ENCODE results near the gene OTOP2. TPM values are rescaled to one million over a fixed set of nuclear protein-coding genes. Genes with fewer than 3 reads are reported as not detected.

OTOP2 gene
- polyA plus RNA-seq, 3 donors = 0.05 TPM; not detected in 2

GRCh38 chr17:74901353-74902135 is 22.5 kb upstream of the OTOP2 start:
- Mint-ChIP-seq H3K27ac (no peak overlapping the region), H3K27me3 (ENCODE audit: low read depth in 3 of 3) (peaks cover 27 to 50% (median 34%) of the 10 kb centered on the region in 3 donors), H3K9me3 (peaks cover 0 to 5% (median 2%) of the 10 kb centered on the region in 7 donors), H3K4me1 (peaks cover 2% of the 10 kb centered on the region), H3K36me3 (no peaks in the 10 kb centered on the region), H3K4me3 (peak overlapping the region in 1 of 2 donors; percentile 50)
- no peak for DNase-seq
- Histone ChIP-seq H3K9me3 (replicated peaks in 1 of 2; ENCODE audit: control insufficient read depth in 1 of 2, insufficient read depth in 1 of 2, low read length in 2 of 2) (no peaks in the 10 kb centered on the region), H3K4me1 (ENCODE audit: control insufficient read depth in 1 of 2, insufficient read depth in 2 of 2, low read length in 2 of 2) (no peaks in the 10 kb centered on the region), H3K9ac (ENCODE audit: insufficient read depth, low read length, poor library complexity, severe bottlenecking) (no peak overlapping the region), H2AFZ (ENCODE audit: insufficient read depth, low read depth, low read length, poor library complexity, severe bottlenecking) (no peak overlapping the region), H4K20me1 (ENCODE audit: insufficient read depth, low read length) (no peaks in the 10 kb centered on the region), H3K4me2 (replicated peaks; ENCODE audit: extremely low read depth, low read length, poor library complexity, severe bottlenecking) (no peak overlapping the region), H3K27ac (ENCODE audit: low read depth in 1 of 2, low read length in 2 of 2) (no peak overlapping the region), H3K79me2 (ENCODE audit: insufficient read depth, low read length) (no peaks in the 10 kb centered on the region), H3K36me3 (replicated peaks in 1 of 2; ENCODE audit: control insufficient read depth in 1 of 2, insufficient read depth in 2 of 2, low read length in 2 of 2) (no peaks in the 10 kb centered on the region), H3K27me3 (ENCODE audit: control insufficient read depth in 2 of 2, insufficient read depth in 2 of 2, low read length in 2 of 2) (peaks cover 0 to 20% of the 10 kb centered on the region in 2 donors), H3K4me3 (replicated peaks in 1 of 3; ENCODE audit: low read depth in 2 of 3, low read length in 3 of 3) (no peak overlapping the region)
- intact Hi-C loops (cut with micrococcal nuclease) = no loop called here
- 41% methylated on average over 7 of the region's 14 CpGs for WGBS (ENCODE audit: insufficient coverage)
- TF ChIP-seq, protein P1, sequence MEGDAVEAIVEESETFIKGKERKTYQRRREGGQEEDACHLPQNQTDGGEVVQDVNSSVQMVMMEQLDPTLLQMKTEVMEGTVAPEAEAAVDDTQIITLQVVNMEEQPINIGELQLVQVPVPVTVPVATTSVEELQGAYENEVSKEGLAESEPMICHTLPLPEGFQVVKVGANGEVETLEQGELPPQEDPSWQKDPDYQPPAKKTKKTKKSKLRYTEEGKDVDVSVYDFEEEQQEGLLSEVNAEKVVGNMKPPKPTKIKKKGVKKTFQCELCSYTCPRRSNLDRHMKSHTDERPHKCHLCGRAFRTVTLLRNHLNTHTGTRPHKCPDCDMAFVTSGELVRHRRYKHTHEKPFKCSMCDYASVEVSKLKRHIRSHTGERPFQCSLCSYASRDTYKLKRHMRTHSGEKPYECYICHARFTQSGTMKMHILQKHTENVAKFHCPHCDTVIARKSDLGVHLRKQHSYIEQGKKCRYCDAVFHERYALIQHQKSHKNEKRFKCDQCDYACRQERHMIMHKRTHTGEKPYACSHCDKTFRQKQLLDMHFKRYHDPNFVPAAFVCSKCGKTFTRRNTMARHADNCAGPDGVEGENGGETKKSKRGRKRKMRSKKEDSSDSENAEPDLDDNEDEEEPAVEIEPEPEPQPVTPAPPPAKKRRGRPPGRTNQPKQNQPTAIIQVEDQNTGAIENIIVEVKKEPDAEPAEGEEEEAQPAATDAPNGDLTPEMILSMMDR (IDR thresholded peaks at IDR 0.05) = no peak

- Histone ChIP-seq H3K79me2 (ENCODE audit: insufficient read depth, low read length) (no peaks in the 10 kb centered on the region), H2AFZ (ENCODE audit: insufficient read depth, low read depth, low read length, poor library complexity, severe bottlenecking) (no peak overlapping the region), H3K4me1 (ENCODE audit: control insufficient read depth in 1 of 2, insufficient read depth in 2 of 2, low read length in 2 of 2) (no peaks in the 10 kb centered on the region), H3K36me3 (replicated peaks in 1 of 2; ENCODE audit: control insufficient read depth in 1 of 2, insufficient read depth in 2 of 2, low read length in 2 of 2) (no peaks in the 10 kb centered on the region), H3K9ac (ENCODE audit: insufficient read depth, low read length, poor library complexity, severe bottlenecking) (no peak overlapping the region), H3K4me3 (replicated peaks in 1 of 3; ENCODE audit: low read depth in 2 of 3, low read length in 3 of 3) (no peak overlapping the region), H3K4me2 (replicated peaks; ENCODE audit: extremely low read depth, low read length, poor library complexity, severe bottlenecking) (no peak overlapping the region), H3K27ac (ENCODE audit: low read depth in 1 of 2, low read length in 2 of 2) (no peak overlapping the region), H4K20me1 (ENCODE audit: insufficient read depth, low read length) (no peaks in the 10 kb centered on the region), H3K9me3 (replicated peaks in 1 of 2; ENCODE audit: control insufficient read depth in 1 of 2, insufficient read depth in 1 of 2, low read length in 2 of 2) (no peaks in the 10 kb centered on the region), H3K27me3 (ENCODE audit: control insufficient read depth in 2 of 2, insufficient read depth in 2 of 2, low read length in 2 of 2) (peaks cover 0 to 19% of the 10 kb centered on the region in 2 donors)
- H3K27me3 Mint-ChIP-seq (ENCODE audit: low read depth in 3 of 3) = peaks cover 25 to 47% (median 35%) of the 10 kb centered on the region in 3 donors
- H3K4me3 Mint-ChIP-seq = no peak overlapping the region
- H3K4me1 Mint-ChIP-seq = peaks cover 2% of the 10 kb centered on the region
- 93% methylated on average over 4 of the region's 9 CpGs for WGBS (ENCODE audit: insufficient coverage)
- H3K27ac Mint-ChIP-seq = no peak overlapping the region
- TF ChIP-seq, protein P1 (IDR thresholded peaks at IDR 0.05) = no peak
- no peak for DNase-seq
- intact Hi-C loops (cut with micrococcal nuclease) = no loop called here
- no peaks in the 10 kb centered on the region for H3K36me3 Mint-ChIP-seq
- H3K9me3 Mint-ChIP-seq = peaks cover 0 to 5% (median 2%) of the 10 kb centered on the region in 7 donors
Measured at GRCh38 chr17:74903034-74903433, 21.0 kb upstream of the OTOP2 start.
